SK-N-SH (cell line): Measurements from ENCODE around the gene KCTD7.

Source experiments
- RAD21 ChIP-seq: IDR thresholded peaks from 2 replicates; pipeline ENCODE4 v1.6.1; 2012; ENCODE audit warnings: mild to moderate bottlenecking, low read length
- TF ChIP-seq, protein P1 (sequence below): fragments of 200-600 bp; sonication (generic); IDR thresholded peaks from 2 replicates; pipeline ENCODE4 v1.6.1; 2017; ENCODE audit warnings: antibody characterized with exemption, mild to moderate bottlenecking, moderate library complexity
- TF ChIP-seq, protein P2 (sequence below): IDR thresholded peaks from 2 replicates; pipeline ENCODE4 v1.6.1; 2012; ENCODE audit warnings: mild to moderate bottlenecking, low read depth, low read length, moderate library complexity

DNA sequence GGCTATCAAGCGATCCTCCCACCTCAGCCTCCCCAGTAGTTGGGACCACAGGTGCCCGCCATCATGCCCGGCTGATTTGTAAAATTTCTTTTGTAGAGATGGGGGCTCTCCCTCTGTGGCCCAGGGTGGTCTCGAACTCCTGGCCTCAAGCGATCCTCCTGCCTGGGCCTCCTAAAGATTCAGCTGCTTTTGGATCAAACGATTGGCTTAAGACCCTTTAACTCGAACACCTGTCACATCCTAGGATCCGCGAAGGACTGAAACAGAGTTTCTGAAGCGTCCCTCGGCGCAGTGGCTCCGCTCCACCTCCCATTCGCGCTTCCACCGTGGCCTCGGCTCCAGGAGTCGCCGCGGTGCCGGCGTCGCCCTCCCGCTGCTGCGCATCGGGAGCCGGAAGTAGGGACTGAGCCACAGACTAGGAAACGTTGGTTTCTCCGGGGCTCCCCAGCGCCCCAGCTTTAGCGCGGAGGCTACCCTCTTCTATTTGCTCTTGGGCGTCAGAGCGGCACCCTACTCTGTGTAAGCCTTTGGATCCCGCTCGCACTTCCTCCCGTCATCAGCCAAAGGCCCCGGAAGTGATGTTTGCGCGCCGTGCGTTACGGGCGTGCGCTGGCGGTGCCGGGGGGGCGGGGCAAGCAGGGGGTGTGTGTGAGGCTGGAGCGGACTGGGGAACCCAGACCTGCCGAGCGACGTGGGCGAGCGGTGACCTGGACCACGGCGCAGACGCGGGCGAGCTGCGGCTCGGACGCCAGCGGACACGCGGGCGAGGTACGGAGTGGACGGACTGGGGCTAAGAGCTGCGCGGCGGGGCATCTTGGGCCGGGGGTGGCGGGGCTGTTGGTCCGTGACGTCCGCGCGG is 53.0 kb downstream of the KCTD7 start:
- TF ChIP-seq, protein P1, sequence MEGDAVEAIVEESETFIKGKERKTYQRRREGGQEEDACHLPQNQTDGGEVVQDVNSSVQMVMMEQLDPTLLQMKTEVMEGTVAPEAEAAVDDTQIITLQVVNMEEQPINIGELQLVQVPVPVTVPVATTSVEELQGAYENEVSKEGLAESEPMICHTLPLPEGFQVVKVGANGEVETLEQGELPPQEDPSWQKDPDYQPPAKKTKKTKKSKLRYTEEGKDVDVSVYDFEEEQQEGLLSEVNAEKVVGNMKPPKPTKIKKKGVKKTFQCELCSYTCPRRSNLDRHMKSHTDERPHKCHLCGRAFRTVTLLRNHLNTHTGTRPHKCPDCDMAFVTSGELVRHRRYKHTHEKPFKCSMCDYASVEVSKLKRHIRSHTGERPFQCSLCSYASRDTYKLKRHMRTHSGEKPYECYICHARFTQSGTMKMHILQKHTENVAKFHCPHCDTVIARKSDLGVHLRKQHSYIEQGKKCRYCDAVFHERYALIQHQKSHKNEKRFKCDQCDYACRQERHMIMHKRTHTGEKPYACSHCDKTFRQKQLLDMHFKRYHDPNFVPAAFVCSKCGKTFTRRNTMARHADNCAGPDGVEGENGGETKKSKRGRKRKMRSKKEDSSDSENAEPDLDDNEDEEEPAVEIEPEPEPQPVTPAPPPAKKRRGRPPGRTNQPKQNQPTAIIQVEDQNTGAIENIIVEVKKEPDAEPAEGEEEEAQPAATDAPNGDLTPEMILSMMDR: no peak
- no peak; the same call in 1 of the 2 replicates for TF ChIP-seq RAD21
- TF ChIP-seq, protein P2, sequence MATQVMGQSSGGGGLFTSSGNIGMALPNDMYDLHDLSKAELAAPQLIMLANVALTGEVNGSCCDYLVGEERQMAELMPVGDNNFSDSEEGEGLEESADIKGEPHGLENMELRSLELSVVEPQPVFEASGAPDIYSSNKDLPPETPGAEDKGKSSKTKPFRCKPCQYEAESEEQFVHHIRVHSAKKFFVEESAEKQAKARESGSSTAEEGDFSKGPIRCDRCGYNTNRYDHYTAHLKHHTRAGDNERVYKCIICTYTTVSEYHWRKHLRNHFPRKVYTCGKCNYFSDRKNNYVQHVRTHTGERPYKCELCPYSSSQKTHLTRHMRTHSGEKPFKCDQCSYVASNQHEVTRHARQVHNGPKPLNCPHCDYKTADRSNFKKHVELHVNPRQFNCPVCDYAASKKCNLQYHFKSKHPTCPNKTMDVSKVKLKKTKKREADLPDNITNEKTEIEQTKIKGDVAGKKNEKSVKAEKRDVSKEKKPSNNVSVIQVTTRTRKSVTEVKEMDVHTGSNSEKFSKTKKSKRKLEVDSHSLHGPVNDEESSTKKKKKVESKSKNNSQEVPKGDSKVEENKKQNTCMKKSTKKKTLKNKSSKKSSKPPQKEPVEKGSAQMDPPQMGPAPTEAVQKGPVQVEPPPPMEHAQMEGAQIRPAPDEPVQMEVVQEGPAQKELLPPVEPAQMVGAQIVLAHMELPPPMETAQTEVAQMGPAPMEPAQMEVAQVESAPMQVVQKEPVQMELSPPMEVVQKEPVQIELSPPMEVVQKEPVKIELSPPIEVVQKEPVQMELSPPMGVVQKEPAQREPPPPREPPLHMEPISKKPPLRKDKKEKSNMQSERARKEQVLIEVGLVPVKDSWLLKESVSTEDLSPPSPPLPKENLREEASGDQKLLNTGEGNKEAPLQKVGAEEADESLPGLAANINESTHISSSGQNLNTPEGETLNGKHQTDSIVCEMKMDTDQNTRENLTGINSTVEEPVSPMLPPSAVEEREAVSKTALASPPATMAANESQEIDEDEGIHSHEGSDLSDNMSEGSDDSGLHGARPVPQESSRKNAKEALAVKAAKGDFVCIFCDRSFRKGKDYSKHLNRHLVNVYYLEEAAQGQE: no peak
